Measurements from ENCODE around the gene TCERG1L. TPM values are rescaled to one million over a fixed set of nuclear protein-coding genes. Genes with fewer than 3 reads are reported as not detected.

Gene TCERG1L
- polyA plus RNA-seq, 3 donors = not detected

GRCh38 chr10:131244836-131245235 lies 66.7 kb downstream of the TCERG1L start:
- Histone ChIP-seq H3K27ac (ENCODE audit: low read depth in 1 of 2, low read length in 2 of 2) (no peak overlapping the region), H4K20me1 (ENCODE audit: insufficient read depth, low read length) (no peaks in the 10 kb centered on the region), H3K9me3 (replicated peaks in 1 of 2; ENCODE audit: control insufficient read depth in 1 of 2, insufficient read depth in 1 of 2, low read length in 2 of 2) (no peaks in the 10 kb centered on the region), H3K4me1 (ENCODE audit: control insufficient read depth in 1 of 2, insufficient read depth in 2 of 2, low read length in 2 of 2) (no peaks in the 10 kb centered on the region), H2AFZ (ENCODE audit: insufficient read depth, low read depth, low read length, poor library complexity, severe bottlenecking) (no peak overlapping the region), H3K79me2 (ENCODE audit: insufficient read depth, low read length) (no peaks in the 10 kb centered on the region), H3K9ac (ENCODE audit: insufficient read depth, low read length, poor library complexity, severe bottlenecking) (no peak overlapping the region), H3K27me3 (ENCODE audit: control insufficient read depth in 2 of 2, insufficient read depth in 2 of 2, low read length in 2 of 2) (no peaks in the 10 kb centered on the region), H3K36me3 (replicated peaks in 1 of 2; ENCODE audit: control insufficient read depth in 1 of 2, insufficient read depth in 2 of 2, low read length in 2 of 2) (no peaks in the 10 kb centered on the region), H3K4me3 (replicated peaks in 1 of 3; ENCODE audit: low read depth in 2 of 3, low read length in 3 of 3) (no peak overlapping the region), H3K4me2 (replicated peaks; ENCODE audit: extremely low read depth, low read length, poor library complexity, severe bottlenecking) (no peak overlapping the region)
- H3K27me3 Mint-ChIP-seq (ENCODE audit: low read depth in 3 of 3) = peaks cover 2 to 5% (median 4%) of the 10 kb centered on the region in 3 donors
- 88% methylated on average over 1 of the region's 1 CpG for WGBS (ENCODE audit: insufficient coverage)
- intact Hi-C loops (cut with micrococcal nuclease) = no loop called here
- no peaks in the 10 kb centered on the region for H3K36me3 Mint-ChIP-seq
- no peaks in the 10 kb centered on the region for H3K4me1 Mint-ChIP-seq
- no peak overlapping the region for H3K4me3 Mint-ChIP-seq
- no peaks in the 10 kb centered on the region for H3K9me3 Mint-ChIP-seq
- TF ChIP-seq CTCF (IDR thresholded peaks at IDR 0.05) = no peak
- H3K27ac Mint-ChIP-seq = no peak overlapping the region
- no peak for DNase-seq

GRCh38 chr10:131243076-131243475 lies 68.4 kb downstream of the TCERG1L start:
- WGBS (ENCODE audit: insufficient coverage) = 85% methylated on average over 7 of the region's 12 CpGs
- H3K4me3 Mint-ChIP-seq = no peak overlapping the region

More at GRCh38 chr10:131243076-131243475, 68.4 kb downstream of the TCERG1L start:
- H3K27ac ChIP-seq (ENCODE audit: low read depth in 1 of 2, low read length in 2 of 2) = no peak overlapping the region
- no peaks in the 10 kb centered on the region for H4K20me1 ChIP-seq (ENCODE audit: insufficient read depth, low read length)
- no peak overlapping the region for H3K4me2 ChIP-seq (replicated peaks; ENCODE audit: extremely low read depth, low read length, poor library complexity, severe bottlenecking)
- Mint-ChIP-seq H3K9me3 (no peaks in the 10 kb centered on the region), H3K36me3 (no peaks in the 10 kb centered on the region), H3K27me3 (ENCODE audit: low read depth in 3 of 3) (peaks cover 0 to 3% (median 2%) of the 10 kb centered on the region in 3 donors), H3K4me1 (no peaks in the 10 kb centered on the region), H3K27ac (no peak overlapping the region)
- no peaks in the 10 kb centered on the region for H3K79me2 ChIP-seq (ENCODE audit: insufficient read depth, low read length)
- H3K9me3 ChIP-seq (replicated peaks in 1 of 2; ENCODE audit: control insufficient read depth in 1 of 2, insufficient read depth in 1 of 2, low read length in 2 of 2) = no peaks in the 10 kb centered on the region
- TF ChIP-seq CTCF (IDR thresholded peaks at IDR 0.05) = no peak
- intact Hi-C loops (cut with micrococcal nuclease) = no loop called here
- H3K4me1 ChIP-seq (ENCODE audit: control insufficient read depth in 1 of 2, insufficient read depth in 2 of 2, low read length in 2 of 2) = no peaks in the 10 kb centered on the region
- no peak overlapping the region for H3K9ac ChIP-seq (ENCODE audit: insufficient read depth, low read length, poor library complexity, severe bottlenecking)
- DNase-seq = no peak
- H3K27me3 ChIP-seq (ENCODE audit: control insufficient read depth in 2 of 2, insufficient read depth in 2 of 2, low read length in 2 of 2) = no peaks in the 10 kb centered on the region
- no peak overlapping the region for H3K4me3 ChIP-seq (replicated peaks in 1 of 3; ENCODE audit: low read depth in 2 of 3, low read length in 3 of 3)
- H2AFZ ChIP-seq (ENCODE audit: insufficient read depth, low read depth, low read length, poor library complexity, severe bottlenecking) = no peak overlapping the region
- H3K36me3 ChIP-seq (replicated peaks in 1 of 2; ENCODE audit: control insufficient read depth in 1 of 2, insufficient read depth in 2 of 2, low read length in 2 of 2) = no peaks in the 10 kb centered on the region
